Nephron progenitor cell (in vitro differentiated cells): ENCODE measurements around the gene HOTAIR.

Experiments
- DNase-seq: peaks from one replicate; pipeline ENCODE4 v3.0.0; 2021
- H3K27ac Mint-ChIP-seq: 2 replicates; pipeline ENCODE4 v1.8.0; 2021; ENCODE audit warnings: mild to moderate bottlenecking, moderate library complexity, mixed read lengths
- H3K27me3 Mint-ChIP-seq: 2 replicates; pipeline ENCODE4 v1.8.0; 2021; ENCODE audit warnings: mild to moderate bottlenecking, low read depth, mixed read lengths; ENCODE audit not compliant: poor library complexity
- H3K36me3 Mint-ChIP-seq: 2 replicates; pipeline ENCODE4 v1.8.0; 2021; ENCODE audit warnings: low read depth, mixed read lengths
- H3K4me1 Mint-ChIP-seq: 2 replicates; pipeline ENCODE4 v1.8.0; 2021; ENCODE audit warnings: mixed read lengths
- H3K4me3 Mint-ChIP-seq: 2 replicates; pipeline ENCODE4 v1.8.0; 2021; ENCODE audit warnings: mild to moderate bottlenecking, moderate library complexity, mixed read lengths
- H3K9me3 Mint-ChIP-seq: 2 replicates; pipeline ENCODE4 v1.8.0; 2021; ENCODE audit warnings: mild to moderate bottlenecking, moderate library complexity, mixed read lengths
- TF ChIP-seq, protein P1 (sequence below): fragments of 200-600 bp; sonication (generic); IDR thresholded peaks from 2 replicates; pipeline ENCODE4 v1.5.0; 2021; ENCODE audit warnings: antibody characterized with exemption

HOTAIR gene

DNA sequence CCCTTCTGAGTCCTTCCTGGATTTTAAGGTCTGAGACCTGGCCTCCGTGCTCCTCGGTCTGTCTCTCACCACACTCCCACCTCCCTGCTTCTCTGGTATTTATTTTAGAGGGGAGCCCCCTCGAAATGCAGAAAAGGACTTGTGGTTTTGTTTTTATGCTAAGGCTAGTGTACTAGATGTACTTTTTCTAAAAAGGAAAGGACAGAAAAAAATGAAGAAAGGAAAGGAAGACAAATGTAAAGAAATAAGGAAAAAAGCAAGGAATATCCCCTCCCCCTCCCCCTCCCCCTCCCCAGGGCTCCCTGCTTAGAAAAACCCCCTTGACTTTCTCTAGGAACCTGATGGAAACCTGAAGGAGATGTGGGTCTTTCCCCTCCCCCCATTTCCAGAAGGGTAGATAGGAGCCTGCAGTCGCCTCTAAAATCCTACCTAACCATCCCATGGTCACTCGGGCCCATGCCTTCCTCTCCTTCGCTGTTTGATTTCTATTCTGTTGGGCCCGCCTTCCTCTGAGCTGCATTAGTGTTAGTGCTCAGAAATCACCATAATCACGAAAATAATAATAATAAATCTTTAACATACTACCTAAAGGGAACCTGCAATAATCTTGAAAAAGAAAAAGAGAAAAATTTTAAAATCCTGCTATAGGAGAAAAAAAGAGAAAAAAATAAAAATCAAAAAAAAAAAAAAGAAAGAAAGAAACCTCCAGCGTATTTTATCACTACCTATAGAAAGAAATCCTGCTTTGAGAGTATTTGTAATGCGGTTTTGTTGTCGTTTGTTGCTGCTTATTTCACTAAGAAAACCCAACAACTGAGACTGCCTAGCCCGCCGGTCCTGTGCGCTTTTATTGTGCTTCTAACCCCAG lies 37.1 kb upstream of the HOTAIR start:
- Mint-ChIP-seq H3K4me1 (peaks cover 72% of the 10 kb centered on the region), H3K9me3 (no peaks in the 10 kb centered on the region), H3K27ac (peak overlapping the region; percentile 98), H3K4me3 (peak overlapping the region; percentile 91), H3K36me3 (peaks cover 21% of the 10 kb centered on the region), H3K27me3 (peaks cover 6% of the 10 kb centered on the region)
- TF ChIP-seq, protein P1, sequence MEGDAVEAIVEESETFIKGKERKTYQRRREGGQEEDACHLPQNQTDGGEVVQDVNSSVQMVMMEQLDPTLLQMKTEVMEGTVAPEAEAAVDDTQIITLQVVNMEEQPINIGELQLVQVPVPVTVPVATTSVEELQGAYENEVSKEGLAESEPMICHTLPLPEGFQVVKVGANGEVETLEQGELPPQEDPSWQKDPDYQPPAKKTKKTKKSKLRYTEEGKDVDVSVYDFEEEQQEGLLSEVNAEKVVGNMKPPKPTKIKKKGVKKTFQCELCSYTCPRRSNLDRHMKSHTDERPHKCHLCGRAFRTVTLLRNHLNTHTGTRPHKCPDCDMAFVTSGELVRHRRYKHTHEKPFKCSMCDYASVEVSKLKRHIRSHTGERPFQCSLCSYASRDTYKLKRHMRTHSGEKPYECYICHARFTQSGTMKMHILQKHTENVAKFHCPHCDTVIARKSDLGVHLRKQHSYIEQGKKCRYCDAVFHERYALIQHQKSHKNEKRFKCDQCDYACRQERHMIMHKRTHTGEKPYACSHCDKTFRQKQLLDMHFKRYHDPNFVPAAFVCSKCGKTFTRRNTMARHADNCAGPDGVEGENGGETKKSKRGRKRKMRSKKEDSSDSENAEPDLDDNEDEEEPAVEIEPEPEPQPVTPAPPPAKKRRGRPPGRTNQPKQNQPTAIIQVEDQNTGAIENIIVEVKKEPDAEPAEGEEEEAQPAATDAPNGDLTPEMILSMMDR = no peak
- DNase-seq = no peak

GRCh38 chr12:54010972-54011664 lies 36.4 kb upstream of the HOTAIR start:
- Mint-ChIP-seq H3K4me3 (peak overlapping the region; percentile 91), H3K36me3 (peaks cover 25% of the 10 kb centered on the region), H3K4me1 (peaks cover 79% of the 10 kb centered on the region), H3K9me3 (no peaks in the 10 kb centered on the region), H3K27ac (peak overlapping the region; percentile 98), H3K27me3 (peaks cover 6% of the 10 kb centered on the region)
- TF ChIP-seq, protein P1 = no peak
- DNase-seq = peak; percentile 50

GRCh38 chr12:54010053-54010971 lies 35.6 kb upstream of the HOTAIR start:
- peaks cover 6% of the 10 kb centered on the region for H3K27me3 Mint-ChIP-seq
- TF ChIP-seq, protein P1 = no peak
- peak overlapping the region; percentile 91 for H3K4me3 Mint-ChIP-seq
- peak overlapping the region; percentile 98 for H3K27ac Mint-ChIP-seq
- H3K4me1 Mint-ChIP-seq = peaks cover 80% of the 10 kb centered on the region
- no peaks in the 10 kb centered on the region for H3K9me3 Mint-ChIP-seq
- peaks cover 28% of the 10 kb centered on the region for H3K36me3 Mint-ChIP-seq
- DNase-seq = peak; percentile 68

GRCh38 chr12:54009171-54010052 lies 34.7 kb upstream of the HOTAIR start:
- Mint-ChIP-seq H3K9me3 (no peaks in the 10 kb centered on the region), H3K36me3 (peaks cover 28% of the 10 kb centered on the region), H3K4me1 (peaks cover 80% of the 10 kb centered on the region), H3K4me3 (peak overlapping the region; percentile 91), H3K27me3 (peaks cover 4% of the 10 kb centered on the region), H3K27ac (peak overlapping the region; percentile 98)
- DNase-seq = peak; percentile 32
- TF ChIP-seq, protein P1 = no peak

DNA sequence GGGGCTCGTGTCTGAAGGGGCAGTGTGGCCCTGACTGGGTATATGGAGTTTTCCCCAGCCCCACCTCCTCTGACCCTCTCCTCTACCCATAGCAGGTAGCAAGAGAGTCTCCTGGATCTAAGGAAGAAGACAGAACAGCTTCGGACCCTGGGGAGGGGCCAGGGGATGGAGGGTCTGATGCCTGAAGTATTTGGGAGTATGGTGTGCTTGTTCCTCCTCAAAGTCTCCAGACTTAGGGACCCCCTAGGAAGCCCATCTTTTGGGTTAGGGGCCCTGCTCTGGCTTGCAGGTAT lies 33.5 kb upstream of the HOTAIR start:
- H3K9me3 Mint-ChIP-seq = no peaks in the 10 kb centered on the region
- peak overlapping the region; percentile 97 for H3K27ac Mint-ChIP-seq
- H3K27me3 Mint-ChIP-seq = peaks cover under 1% of the 10 kb centered on the region
- peaks cover 80% of the 10 kb centered on the region for H3K4me1 Mint-ChIP-seq
- H3K4me3 Mint-ChIP-seq = peak overlapping the region; percentile 98
- no peak for DNase-seq
- TF ChIP-seq, protein P1 = no peak
- peaks cover 37% of the 10 kb centered on the region for H3K36me3 Mint-ChIP-seq
